Mesothelial cell of epicardium (in vitro differentiated cells): ENCODE measurements around the gene C3orf18. TPM values are rescaled to one million over a fixed set of nuclear protein-coding genes. Genes with fewer than 3 reads are reported as not detected.

Experiments used
- DNase-seq, 2 experiments: peaks; one replicate each; pipeline ENCODE4 v3.0.0; 2021; ENCODE audit warnings: low spot score in 2 of 2; ENCODE audit not compliant: unreplicated experiment in 2 of 2
- H3K27ac Mint-ChIP-seq: 2 replicates; pipeline ENCODE4 v1.8.0; 2021; ENCODE audit warnings: mixed read lengths
- H3K27me3 Mint-ChIP-seq: 2 replicates; pipeline ENCODE4 v1.8.0; 2021; ENCODE audit warnings: low read depth, mixed read lengths
- H3K36me3 Mint-ChIP-seq: 2 replicates; pipeline ENCODE4 v1.8.0; 2021; ENCODE audit warnings: mixed read lengths
- H3K4me1 Mint-ChIP-seq: 2 replicates; pipeline ENCODE4 v1.8.0; 2021; ENCODE audit warnings: mixed read lengths
- H3K4me3 Mint-ChIP-seq: 2 replicates; pipeline ENCODE4 v1.8.0; 2021; ENCODE audit warnings: mild to moderate bottlenecking, moderate library complexity, mixed read lengths
- H3K9me3 Mint-ChIP-seq: 2 replicates; pipeline ENCODE4 v1.8.0; 2021; ENCODE audit warnings: mixed read lengths
- CTCF ChIP-seq: fragments of 200-600 bp; sonication (generic); IDR thresholded peaks from one replicate; pipeline ENCODE4 v1.5.0; 2021; ENCODE audit warnings: antibody characterized with exemption; ENCODE audit not compliant: unreplicated experiment
- total RNA-seq: library from RNA; stranded (reverse); gene quantifications from 3 replicates; pipeline ENCODE4 v1.2.1, GENCODE V29; 2021

The C3orf18 gene
- total RNA-seq, 1 donor from 2014 or later = 15.1 TPM

- peak; percentile 90 for TF ChIP-seq CTCF
- no peak overlapping the region for H3K4me3 Mint-ChIP-seq
- H3K27me3 Mint-ChIP-seq = peaks cover 19% of the 10 kb centered on the region
- H3K27ac Mint-ChIP-seq = no peak overlapping the region
- H3K36me3 Mint-ChIP-seq = no peaks in the 10 kb centered on the region
- peak in 1 of 2 experiments; percentile 84 for DNase-seq
- H3K9me3 Mint-ChIP-seq = no peaks in the 10 kb centered on the region
- peaks cover 14% of the 10 kb centered on the region for H3K4me1 Mint-ChIP-seq
Observed at GRCh38 chr3:50550079-50550736, 17.3 kb downstream of the C3orf18 start.

- H3K4me3 Mint-ChIP-seq = no peak overlapping the region
- H3K27me3 Mint-ChIP-seq = peaks cover 14% of the 10 kb centered on the region
- TF ChIP-seq CTCF = no peak
- H3K36me3 Mint-ChIP-seq = no peaks in the 10 kb centered on the region
- H3K27ac Mint-ChIP-seq = no peak overlapping the region
- peaks cover 14% of the 10 kb centered on the region for H3K4me1 Mint-ChIP-seq
- no peaks in the 10 kb centered on the region for H3K9me3 Mint-ChIP-seq
- no peak for DNase-seq
Observed at GRCh38 chr3:50549226-50549625, 18.3 kb downstream of the C3orf18 start.

DNA sequence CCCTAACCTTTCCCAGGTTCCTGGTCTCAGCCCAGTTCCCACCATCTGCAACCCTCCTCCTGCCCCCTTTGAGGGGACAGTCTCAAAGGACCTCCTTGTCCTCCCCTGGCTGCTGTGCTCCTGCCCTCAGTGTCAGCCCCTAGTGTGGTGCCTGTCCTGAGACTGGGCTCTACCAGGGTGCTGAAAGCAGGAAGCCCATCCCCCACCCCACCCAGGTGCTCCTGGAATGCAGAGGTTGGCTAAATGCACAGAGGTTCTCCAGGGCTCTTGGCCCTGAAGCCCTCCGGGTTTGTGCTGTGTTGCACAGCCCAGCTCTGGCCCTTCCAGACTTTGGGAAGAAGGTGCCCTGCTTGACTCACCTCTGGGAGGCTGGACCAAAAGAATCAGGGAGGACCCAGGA, 21.8 kb downstream of the C3orf18 start:
- Mint-ChIP-seq H3K4me1 (peaks cover 3% of the 10 kb centered on the region), H3K36me3 (no peaks in the 10 kb centered on the region), H3K27ac (no peak overlapping the region), H3K4me3 (no peak overlapping the region), H3K27me3 (no peaks in the 10 kb centered on the region), H3K9me3 (no peaks in the 10 kb centered on the region)
- no peak for TF ChIP-seq CTCF
- no peak for DNase-seq

DNA sequence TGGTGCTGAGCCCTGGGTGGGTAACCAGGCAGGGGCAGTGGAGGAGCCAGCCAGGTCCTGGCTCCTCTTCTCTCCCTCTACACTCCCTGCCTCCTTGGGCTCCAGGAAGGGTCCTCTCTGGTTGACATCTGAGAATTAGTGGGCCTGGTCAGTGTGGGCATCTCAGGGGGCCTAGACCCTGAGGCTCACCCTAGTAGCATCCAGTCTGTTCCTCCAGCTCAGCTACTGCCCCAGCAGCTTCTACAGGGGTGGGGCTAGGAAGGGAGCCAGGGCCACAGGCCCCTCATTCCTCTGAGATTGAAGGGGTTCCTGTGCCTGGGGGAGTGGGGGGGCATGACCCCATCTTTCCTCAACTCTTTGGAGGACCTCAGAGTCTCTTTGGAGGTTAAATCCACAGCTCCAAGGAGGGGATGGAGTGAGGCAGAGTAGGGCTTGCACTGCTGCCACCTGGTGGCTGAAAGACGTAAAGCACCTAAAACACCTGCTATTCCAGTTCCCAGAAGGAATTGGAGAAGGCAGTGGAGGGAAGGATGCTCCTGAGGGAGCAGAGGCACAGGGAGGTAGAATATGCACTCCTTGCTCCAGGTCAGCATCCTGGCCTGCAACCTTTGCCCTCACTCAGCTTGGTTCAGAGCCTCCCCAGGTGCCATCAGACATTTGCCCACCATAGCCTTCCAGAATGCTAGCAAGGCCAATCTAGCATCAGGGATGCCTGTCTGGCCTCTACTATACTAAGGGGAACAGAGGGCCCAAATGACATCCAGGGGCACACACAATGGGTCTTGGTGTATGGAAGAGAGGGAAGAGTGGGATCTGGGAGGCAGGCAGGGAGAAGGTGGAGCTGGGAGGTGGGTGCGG, 25.1 kb downstream of the C3orf18 start:
- TF ChIP-seq CTCF = peak; percentile 92
- H3K27me3 Mint-ChIP-seq = peaks cover 8% of the 10 kb centered on the region

DNA sequence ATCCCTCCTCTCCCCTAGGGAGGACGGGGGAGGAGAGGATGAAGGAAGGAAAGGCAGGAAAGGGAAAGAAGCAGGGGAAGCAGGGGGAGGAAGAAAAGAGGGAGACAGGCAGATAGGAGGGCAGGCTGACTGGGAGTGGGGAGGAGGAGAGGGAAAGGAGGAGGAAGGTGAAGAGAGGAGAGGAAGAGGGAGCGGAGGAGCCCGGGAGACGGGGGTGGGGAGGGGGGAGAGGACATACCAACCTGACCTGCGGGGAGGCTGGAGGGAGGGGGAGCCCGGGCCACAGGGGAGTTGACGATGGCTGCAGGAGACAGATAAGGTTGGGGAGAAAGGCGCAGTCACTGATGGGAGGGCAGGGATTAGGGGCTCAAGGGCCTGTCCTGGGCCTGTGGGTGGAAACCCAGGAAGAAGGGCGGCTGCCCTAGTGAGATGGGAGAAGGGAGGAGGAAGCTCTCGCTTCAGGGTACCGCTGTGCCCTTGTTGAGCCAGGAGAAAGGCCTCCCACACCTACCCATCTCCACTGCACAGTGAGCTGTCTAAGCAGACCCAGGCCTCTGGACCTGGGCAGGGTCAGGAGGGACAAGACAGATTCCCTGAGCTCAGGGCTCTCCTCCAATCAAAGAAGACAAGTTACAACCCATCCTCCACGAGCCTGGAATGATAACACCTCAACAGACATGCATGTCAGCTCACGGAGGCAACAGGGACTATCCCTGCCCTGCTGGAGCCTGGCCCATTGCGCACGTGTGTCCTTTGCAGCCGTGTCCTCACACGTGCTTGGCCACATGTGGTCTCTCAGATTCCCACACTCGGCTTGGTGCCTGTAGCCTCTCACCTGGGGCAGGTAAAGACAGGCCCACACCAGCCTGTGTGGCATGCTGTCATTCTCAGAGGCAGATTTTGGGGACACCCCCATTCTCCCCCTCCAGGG, 27.9 kb downstream of the C3orf18 start:
- peaks cover 12% of the 10 kb centered on the region for H3K4me1 Mint-ChIP-seq
- no peaks in the 10 kb centered on the region for H3K9me3 Mint-ChIP-seq
- no peak overlapping the region for H3K4me3 Mint-ChIP-seq
- TF ChIP-seq CTCF = no peak
- H3K27me3 Mint-ChIP-seq = peaks cover 29% of the 10 kb centered on the region
- H3K36me3 Mint-ChIP-seq = no peaks in the 10 kb centered on the region
- no peak overlapping the region for H3K27ac Mint-ChIP-seq
- DNase-seq = no peak

More for the DNA sequence above, 25.1 kb downstream of the C3orf18 start:
- H3K27ac Mint-ChIP-seq = no peak overlapping the region
- H3K4me3 Mint-ChIP-seq = no peak overlapping the region
- peaks cover 12% of the 10 kb centered on the region for H3K4me1 Mint-ChIP-seq
- DNase-seq = peak; percentile 53 to 86
- no peaks in the 10 kb centered on the region for H3K36me3 Mint-ChIP-seq
- no peaks in the 10 kb centered on the region for H3K9me3 Mint-ChIP-seq
